Endodermal cell (in vitro differentiated cells): ENCODE data around the gene MID1. TPM values are rescaled to one million over a fixed set of nuclear protein-coding genes. Genes with fewer than 3 reads are reported as not detected.

Experiments used
- DNase-seq: peaks from one replicate; pipeline ENCODE4 v3.0.0-alpha.2; 2017
- H3K27ac ChIP-seq: 2 replicates; pipeline ENCODE4 v1.5.1; 2013; ENCODE audit warnings: mild to moderate bottlenecking, low read depth, low read length, moderate library complexity
- H3K27me3 ChIP-seq: 2 replicates; pipeline ENCODE4 v1.6.1; 2013; ENCODE audit warnings: mild to moderate bottlenecking, low read length, moderate library complexity; ENCODE audit not compliant: insufficient read depth, control insufficient read depth, poor library complexity, severe bottlenecking
- H3K36me3 ChIP-seq: 2 replicates; pipeline ENCODE4 v1.7.0; 2013; ENCODE audit warnings: mild to moderate bottlenecking, low read length, moderate library complexity; ENCODE audit not compliant: control insufficient read depth, insufficient read depth
- H3K4me1 ChIP-seq: one replicate; pipeline ENCODE4 v1.7.0; 2013; ENCODE audit warnings: low read length; ENCODE audit not compliant: control insufficient read depth, insufficient read depth
- H3K4me3 ChIP-seq: 2 replicates; pipeline ENCODE4 v1.5.1; 2013; ENCODE audit warnings: mild to moderate bottlenecking, low read length, moderate library complexity
- H3K9ac ChIP-seq: 2 replicates; pipeline ENCODE4 v1.6.1; 2013; ENCODE audit warnings: mild to moderate bottlenecking, low read length, moderate library complexity; ENCODE audit not compliant: poor library complexity, severe bottlenecking; ENCODE audit errors: extremely low read depth
- H3K9me3 ChIP-seq: 2 replicates; pipeline ENCODE4 v1.6.1; 2013; ENCODE audit warnings: mild to moderate bottlenecking, low read length, moderate library complexity; ENCODE audit not compliant: control insufficient read depth
- H3K27ac Mint-ChIP-seq: 2 replicates; pipeline ENCODE4 v1.8.0; 2020; ENCODE audit warnings: mixed read lengths
- H3K27me3 Mint-ChIP-seq: 2 replicates; pipeline ENCODE4 v1.8.0; 2021; ENCODE audit warnings: mild to moderate bottlenecking, mixed read lengths; ENCODE audit not compliant: insufficient read depth
- H3K36me3 Mint-ChIP-seq: 2 replicates; pipeline ENCODE4 v1.8.0; 2020; ENCODE audit warnings: low read depth, mixed read lengths
- H3K4me1 Mint-ChIP-seq: 2 replicates; pipeline ENCODE4 v1.8.0; 2020; ENCODE audit warnings: mixed read lengths
- H3K4me3 Mint-ChIP-seq: 2 replicates; pipeline ENCODE4 v1.8.0; 2020; ENCODE audit warnings: mild to moderate bottlenecking, moderate library complexity, mixed read lengths
- H3K9me3 Mint-ChIP-seq: 2 replicates; pipeline ENCODE4 v1.8.0; 2020; ENCODE audit warnings: mild to moderate bottlenecking, mixed read lengths
- WGBS, 2 experiments: methylation state at CpG; one replicate each; pipeline versions ENCODE4 v1.1.5 to v1.1.7; 2013; ENCODE audit warnings: missing lambda C conversion rate in 2 of 2, mixed read lengths in 1 of 2; ENCODE audit not compliant: insufficient coverage in 1 of 2, insufficient read length in 1 of 2; 5-methylcytosine and 5-hydroxymethylcytosine counted together
- total RNA-seq, 2 donors: library from RNA; stranded (reverse); fragmentation: NEBNext Ultra II Directional in 1 of 2; extraction: Animal tissue kit (Norgen Biotek cat#: 25700) in 1 of 2; gene quantifications; 2 replicates in 1 of 2; 3 replicates in 1 of 2; pipeline ENCODE4 v1.2.1, GENCODE V29; 2021
- TF ChIP-seq, protein P1 (sequence below): fragments of 200-600 bp; sonication (generic); conservative IDR thresholded peaks from 2 replicates; pipeline ENCODE4 v1.5.0; 2021; ENCODE audit warnings: antibody characterized with exemption, mild to moderate bottlenecking

MID1 gene
- total RNA-seq, 2 donors from 2014 or later, result 23.5 to 24.9 TPM

DNA sequence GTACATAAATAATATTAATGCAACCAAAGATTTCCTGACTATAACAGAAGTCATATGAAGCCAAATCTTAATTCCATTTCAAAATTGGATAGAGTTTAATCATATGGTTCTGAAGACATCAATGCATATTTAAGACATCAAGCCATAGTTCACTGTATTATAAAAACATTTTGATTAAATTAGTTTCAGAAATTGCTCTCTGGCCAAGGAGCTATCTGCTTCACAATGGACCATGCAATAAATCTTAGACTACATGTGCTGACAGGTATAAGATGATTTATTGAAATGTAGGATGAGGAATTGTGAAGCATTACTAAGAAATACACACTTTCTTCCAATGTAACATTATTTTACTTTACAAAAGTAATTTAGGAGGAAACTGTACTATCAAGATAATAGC, 81.6 kb downstream of the MID1 start:
- H3K27ac Mint-ChIP-seq, result no peak overlapping the region

DNA sequence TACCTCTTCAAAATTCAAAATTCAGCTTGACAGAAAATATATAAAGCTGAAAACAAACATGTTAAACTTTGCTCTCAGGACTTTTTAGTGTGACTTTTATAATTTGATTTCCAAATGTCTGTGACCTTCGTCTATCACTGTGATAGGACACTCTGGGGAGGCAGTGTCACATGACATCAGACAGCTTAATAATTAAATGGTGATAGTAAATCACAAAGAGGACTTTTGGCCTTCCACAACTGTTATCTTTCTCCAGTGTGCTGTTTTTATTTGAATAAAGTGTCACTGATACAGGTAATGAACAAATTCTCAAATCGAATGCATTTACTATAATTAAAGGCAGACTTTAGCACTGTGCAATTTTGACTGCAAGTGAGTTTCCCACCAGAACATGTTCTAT, 83.1 kb downstream of the MID1 start:
- no peak overlapping the region for H3K9ac ChIP-seq
- H3K27me3 ChIP-seq, result no peaks in the 10 kb centered on the region
- H3K4me1 ChIP-seq, result no peaks in the 10 kb centered on the region
- Mint-ChIP-seq H3K9me3 (peaks cover 34% of the 10 kb centered on the region), H3K36me3 (no peaks in the 10 kb centered on the region), H3K4me3 (no peak overlapping the region), H3K27me3 (no peaks in the 10 kb centered on the region), H3K4me1 (peaks cover 14% of the 10 kb centered on the region), H3K27ac (no peak overlapping the region)
- DNase-seq, result no peak
- H3K27ac ChIP-seq, result no peak overlapping the region
- 92% methylated on average over 2 of the region's 2 CpGs; no CpG with 5 or more reads in 1 of the 2 experiments for WGBS, 2 experiments
- no peak overlapping the region for H3K4me3 ChIP-seq
- H3K9me3 ChIP-seq, result no peaks in the 10 kb centered on the region
- TF ChIP-seq, protein P1, sequence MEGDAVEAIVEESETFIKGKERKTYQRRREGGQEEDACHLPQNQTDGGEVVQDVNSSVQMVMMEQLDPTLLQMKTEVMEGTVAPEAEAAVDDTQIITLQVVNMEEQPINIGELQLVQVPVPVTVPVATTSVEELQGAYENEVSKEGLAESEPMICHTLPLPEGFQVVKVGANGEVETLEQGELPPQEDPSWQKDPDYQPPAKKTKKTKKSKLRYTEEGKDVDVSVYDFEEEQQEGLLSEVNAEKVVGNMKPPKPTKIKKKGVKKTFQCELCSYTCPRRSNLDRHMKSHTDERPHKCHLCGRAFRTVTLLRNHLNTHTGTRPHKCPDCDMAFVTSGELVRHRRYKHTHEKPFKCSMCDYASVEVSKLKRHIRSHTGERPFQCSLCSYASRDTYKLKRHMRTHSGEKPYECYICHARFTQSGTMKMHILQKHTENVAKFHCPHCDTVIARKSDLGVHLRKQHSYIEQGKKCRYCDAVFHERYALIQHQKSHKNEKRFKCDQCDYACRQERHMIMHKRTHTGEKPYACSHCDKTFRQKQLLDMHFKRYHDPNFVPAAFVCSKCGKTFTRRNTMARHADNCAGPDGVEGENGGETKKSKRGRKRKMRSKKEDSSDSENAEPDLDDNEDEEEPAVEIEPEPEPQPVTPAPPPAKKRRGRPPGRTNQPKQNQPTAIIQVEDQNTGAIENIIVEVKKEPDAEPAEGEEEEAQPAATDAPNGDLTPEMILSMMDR, result no peak
- no peaks in the 10 kb centered on the region for H3K36me3 ChIP-seq

More for the DNA sequence above, 81.6 kb downstream of the MID1 start:
- Mint-ChIP-seq H3K4me1 (peaks cover 14% of the 10 kb centered on the region), H3K9me3 (peaks cover 37% of the 10 kb centered on the region), H3K36me3 (no peaks in the 10 kb centered on the region), H3K4me3 (no peak overlapping the region), H3K27me3 (no peaks in the 10 kb centered on the region)
- Histone ChIP-seq H3K27me3 (no peaks in the 10 kb centered on the region), H3K9ac (no peak overlapping the region), H3K4me3 (no peak overlapping the region), H3K9me3 (no peaks in the 10 kb centered on the region), H3K36me3 (no peaks in the 10 kb centered on the region), H3K27ac (no peak overlapping the region), H3K4me1 (no peaks in the 10 kb centered on the region)
- TF ChIP-seq, protein P1, result no peak
- DNase-seq, result no peak

DNA sequence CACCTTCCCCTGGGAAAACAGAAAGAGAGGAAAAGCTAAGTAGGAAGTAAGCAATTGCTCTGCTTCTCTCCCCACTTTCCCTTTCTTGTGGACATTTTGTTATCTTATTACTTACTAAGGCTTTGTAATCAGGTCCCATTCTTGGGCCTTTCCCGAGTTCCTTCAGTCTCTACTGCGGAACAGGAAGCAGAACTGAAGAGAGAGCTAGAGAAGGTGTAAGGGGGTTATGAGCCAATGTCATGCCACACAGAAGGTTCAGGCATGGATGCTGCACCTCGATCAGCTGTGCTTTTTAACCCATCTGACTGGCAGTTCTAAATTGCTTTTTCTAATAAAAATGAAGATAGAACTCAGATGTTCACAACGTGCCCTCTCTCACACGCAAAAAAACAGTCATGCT, 83.6 kb downstream of the MID1 start:
- Histone ChIP-seq H3K9ac (no peak overlapping the region), H3K27me3 (no peaks in the 10 kb centered on the region), H3K4me1 (no peaks in the 10 kb centered on the region), H3K9me3 (no peaks in the 10 kb centered on the region), H3K4me3 (no peak overlapping the region), H3K27ac (no peak overlapping the region), H3K36me3 (no peaks in the 10 kb centered on the region)
- H3K27me3 Mint-ChIP-seq, result no peaks in the 10 kb centered on the region
- no peak overlapping the region for H3K27ac Mint-ChIP-seq
- peaks cover 32% of the 10 kb centered on the region for H3K9me3 Mint-ChIP-seq
- H3K4me3 Mint-ChIP-seq, result no peak overlapping the region
- H3K36me3 Mint-ChIP-seq, result no peaks in the 10 kb centered on the region
- 92 to 100% methylated on average over 1 to 5 of the region's 5 CpGs for WGBS, 2 experiments
- no peak for DNase-seq
- peaks cover 14% of the 10 kb centered on the region for H3K4me1 Mint-ChIP-seq
- TF ChIP-seq, protein P1, result no peak
